GM19025 (cell line): Measurements from ENCODE around the gene ZNF667.

Source experiments
- ATAC-seq: cut with Tn5 transposase; IDR thresholded peaks from one replicate; pipeline ENCODE4 v1.9.1; 2021; ENCODE audit warnings: mild to moderate bottlenecking, low read depth, moderate library complexity; ENCODE audit not compliant: unreplicated experiment

Gene ZNF667

DNA sequence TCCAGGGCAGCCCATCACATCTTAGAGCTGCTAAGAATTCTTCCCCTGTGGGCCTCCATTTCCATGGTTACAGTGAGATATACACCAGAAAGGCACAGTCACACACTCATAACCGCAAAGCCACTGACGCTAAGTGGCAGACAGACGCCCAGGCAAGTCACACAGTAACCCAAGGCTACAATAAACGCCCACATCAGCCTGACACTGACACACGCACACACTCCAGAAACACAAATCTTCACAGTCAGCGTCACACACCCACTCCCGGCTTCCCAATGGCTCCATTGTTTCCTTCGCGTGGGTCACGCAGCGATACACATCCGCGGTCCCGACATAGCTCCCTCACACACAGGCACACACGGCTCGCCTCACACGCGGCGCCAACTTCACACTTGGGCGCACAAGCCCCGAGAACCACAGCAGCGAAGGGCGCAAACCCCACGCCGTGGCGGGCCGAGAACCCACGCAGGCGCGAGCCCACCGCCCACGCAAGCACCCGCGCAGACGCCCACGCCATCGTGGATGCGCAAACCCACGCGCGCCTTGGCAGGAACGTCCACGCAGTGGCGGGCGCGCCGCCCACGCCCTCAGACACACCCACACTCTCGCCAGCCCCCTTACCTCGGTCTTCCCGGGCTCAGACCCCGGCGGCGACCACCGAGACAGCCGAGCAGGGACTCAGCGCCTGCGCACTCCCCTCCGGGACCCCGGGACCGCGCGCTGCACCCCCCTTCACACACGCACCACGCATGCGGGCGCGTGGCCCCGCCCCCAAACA, at the start of gene ZNF667:
Gene ZNF667, minus strand, starts transcription at position 695 of the 778 bp plus-strand sequence. CDS start 14,975 bp downstream, outside the sequence.
- no peak for ATAC-seq

DNA sequence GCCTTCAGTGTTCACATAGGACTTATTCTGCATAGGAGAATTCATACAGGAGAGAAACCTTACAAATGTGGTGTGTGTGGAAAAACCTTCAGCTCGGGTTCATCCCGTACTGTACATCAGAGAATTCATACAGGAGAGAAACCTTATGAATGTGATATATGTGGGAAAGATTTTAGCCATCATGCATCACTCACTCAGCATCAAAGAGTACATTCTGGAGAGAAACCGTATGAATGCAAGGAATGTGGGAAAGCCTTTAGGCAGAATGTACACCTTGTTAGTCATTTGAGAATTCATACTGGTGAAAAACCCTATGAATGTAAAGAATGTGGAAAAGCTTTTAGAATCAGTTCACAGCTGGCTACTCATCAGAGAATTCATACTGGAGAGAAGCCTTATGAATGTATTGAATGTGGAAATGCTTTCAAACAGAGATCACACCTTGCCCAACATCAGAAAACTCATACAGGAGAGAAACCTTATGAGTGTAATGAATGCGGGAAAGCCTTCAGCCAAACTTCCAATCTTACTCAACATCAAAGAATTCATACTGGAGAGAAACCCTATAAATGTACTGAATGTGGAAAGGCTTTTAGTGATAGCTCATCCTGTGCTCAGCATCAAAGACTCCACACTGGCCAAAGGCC, 48.2 kb upstream of the ZNF667 start:
- ATAC-seq = no peak

GRCh38 chr19:56508290-56508778, 31.2 kb upstream of the ZNF667 start:
- no peak for ATAC-seq

DNA sequence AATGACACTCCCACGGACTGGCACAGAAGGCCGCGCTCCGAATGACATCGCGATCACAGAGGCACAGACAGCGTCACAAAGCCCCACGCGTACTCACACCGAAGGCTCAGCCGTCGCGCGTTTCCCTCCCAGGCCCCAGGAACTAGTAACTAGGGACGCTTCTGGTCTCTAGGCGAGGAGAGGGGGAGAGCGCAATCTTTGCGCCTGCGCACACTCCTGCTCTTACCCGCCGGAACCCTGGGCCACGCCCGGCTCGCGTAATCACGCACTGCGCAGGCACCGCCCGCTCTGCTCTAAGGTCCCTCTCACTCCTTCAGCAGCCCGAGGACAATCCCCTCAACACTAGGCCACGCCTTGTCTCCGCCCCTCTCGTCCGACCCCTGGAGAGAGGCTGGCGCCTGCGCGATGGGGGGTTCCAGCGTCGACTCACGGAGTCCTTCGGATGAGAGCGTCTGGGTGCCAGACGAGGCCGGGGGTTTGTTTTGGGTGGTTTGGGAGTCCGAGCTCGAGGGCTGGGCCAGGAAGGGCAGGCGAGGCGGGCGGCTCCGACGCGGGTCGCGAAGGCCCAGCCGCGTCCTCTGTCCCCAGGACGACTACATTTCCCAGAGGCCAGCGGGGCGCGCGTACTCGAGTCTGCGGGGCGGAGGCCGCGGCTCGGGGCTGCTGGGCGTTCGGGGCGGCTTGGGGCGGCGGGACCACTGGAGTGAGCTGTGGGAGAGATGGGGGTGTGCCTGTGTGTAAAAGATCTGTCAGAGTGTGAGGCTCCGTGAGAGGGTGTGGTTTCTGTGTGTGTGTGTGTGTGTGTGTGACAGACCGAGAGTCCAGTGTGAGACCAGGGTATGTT, 30.5 kb upstream of the ZNF667 start, which contains the start of gene ZNF471:
Gene ZNF471, plus strand, starts transcription at position 410 of the 844 bp plus-strand sequence. CDS start 3,717 bp downstream, outside the sequence.
- ATAC-seq = no peak

- ATAC-seq = no peak
These were observed 27.4 kb upstream of the ZNF667 start for GRCh38 chr19:56504581-56504980.

DNA sequence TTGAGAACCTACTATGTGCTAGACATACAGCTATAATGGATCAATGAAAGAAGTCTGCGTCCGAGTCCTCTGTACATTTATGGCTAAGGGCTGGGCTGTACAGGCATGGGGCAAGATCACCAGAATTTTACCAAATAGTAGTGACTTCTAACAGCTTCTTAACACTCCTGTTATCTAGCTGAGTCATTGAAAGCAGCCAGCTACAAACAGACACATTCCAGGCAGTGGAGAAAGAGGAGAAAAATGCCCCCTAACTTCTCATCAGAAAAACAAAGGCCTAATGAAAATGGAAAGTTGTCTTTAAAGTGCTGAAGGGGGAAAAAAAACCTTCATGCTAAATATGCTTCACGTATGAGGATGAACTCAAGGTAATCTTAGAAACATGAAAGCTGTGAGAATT, 14.3 kb upstream of the ZNF667 start:
- no peak for ATAC-seq

DNA sequence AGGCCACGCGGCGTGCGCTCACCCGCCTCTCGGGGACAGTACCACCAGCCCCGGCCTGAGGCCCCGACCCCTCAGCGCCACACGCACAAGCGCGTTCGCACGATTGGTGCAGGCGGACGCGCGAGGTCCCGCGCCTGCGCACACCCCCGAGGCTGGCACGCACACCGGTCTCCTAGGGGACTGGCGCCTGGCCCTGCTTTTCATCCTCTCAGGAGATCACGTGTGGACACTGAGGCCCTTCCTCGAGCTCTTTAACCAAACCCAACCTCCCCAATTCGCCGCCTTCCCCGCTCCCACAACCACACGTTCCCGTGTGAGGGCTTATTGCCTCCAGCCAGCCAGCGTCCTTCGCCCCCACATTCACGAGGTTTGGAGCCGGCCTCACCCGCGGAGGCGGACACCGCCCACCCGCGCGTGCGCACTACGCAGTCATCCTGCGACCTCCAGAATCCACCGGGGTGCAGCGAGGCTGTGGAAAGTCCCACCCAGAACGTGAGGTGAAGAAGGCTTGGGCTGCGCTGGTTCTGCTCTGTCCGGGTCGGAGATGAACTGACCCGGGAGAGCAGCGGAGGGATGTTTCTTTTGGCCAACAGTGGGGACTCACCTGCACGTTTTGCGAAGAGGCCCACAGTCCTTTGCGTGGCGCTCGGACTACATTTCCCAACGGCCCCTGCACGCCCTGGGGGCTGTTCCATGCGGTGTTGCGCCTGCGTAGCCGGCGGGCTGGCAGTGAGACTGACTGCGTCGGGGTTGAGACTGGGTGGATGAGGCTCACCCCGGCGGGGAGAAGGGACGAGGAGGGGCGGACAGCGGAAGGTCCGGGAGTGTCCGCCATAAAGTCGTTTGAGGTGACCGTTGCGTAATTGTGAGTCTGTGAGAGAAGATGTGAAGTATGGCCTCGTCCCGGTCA, 539 bp upstream of the ZNF667 start:
- ATAC-seq = no peak

DNA sequence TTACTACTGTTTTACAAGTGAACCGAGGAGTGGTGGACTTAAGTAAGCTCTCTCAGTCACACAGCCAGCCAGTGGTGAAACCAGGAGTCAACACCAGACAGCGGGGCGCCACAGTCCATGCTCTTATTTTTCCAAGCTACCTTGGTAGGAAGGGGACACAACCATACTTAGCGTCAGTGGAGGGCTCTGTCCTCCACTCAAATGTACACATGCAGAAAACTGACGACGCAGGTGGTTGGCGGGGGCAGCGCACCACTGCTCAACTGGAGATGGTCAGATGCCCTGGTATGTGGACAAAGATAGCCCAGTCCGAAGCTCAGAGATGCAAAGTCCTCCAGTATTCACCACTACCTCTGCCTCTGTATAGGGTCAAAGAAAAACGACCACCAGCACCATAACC, 1.1 kb downstream of the ZNF667 start:
- no peak for ATAC-seq

DNA sequence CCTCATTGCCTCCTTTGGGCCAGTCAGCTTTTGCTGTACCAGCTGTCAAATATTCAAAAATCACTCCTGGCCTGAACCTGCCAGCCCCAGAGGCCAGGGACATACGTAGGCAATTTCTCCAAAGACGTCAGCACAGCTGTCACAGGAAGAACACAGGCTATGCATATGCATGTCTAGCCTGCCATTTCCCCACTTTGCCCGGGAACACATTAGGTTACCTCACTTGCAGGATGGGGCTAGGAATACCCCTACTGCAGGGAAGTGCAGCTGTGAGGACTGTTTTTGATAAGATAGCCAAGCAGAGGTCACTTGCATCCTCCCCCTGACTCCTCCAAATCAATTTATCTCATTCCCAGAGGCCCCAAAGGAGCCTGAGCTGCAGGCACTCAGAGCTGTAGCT, 2.8 kb downstream of the ZNF667 start:
- no peak for ATAC-seq

DNA sequence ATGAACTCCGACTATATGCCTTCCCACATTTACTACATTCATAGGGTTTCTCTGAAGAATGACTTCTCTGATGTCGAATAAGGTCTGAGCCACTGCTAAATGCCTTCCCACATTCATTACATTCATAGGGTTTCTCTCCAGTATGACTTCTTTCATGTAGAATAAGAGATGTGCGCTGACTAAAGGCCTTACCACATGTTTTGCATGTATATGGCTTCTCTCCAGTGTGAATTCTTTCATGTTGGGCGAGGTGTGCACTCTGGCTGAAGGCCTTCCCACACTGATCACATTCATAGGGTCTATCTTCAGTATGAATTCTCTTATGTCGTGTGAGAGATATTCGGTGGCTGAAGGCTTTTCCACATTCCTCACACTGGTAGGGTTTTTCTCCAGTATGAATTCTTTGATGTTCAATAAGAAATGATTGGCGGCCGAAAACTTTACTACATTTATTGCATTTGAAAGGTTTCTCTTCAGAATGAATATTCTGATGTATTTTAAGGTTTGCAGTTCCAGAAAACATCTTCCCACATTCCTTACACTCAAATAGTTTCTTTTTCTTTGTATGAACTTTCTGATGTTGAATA, 35.8 kb downstream of the ZNF667 start:
- no peak for ATAC-seq

DNA sequence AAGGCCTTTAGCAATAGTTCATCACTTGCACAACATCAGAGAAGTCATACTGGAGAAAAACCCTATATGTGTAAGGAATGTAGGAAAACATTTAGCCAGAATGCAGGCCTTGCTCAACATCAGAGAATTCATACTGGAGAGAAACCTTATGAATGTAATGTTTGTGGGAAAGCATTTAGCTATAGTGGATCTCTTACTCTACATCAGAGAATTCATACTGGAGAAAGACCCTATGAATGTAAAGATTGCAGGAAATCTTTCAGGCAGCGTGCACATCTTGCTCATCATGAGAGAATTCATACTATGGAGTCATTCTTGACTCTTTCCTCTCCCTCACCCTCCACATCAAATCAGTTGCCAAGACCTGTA, 53.2 kb downstream of the ZNF667 start:
- ATAC-seq = no peak

DNA sequence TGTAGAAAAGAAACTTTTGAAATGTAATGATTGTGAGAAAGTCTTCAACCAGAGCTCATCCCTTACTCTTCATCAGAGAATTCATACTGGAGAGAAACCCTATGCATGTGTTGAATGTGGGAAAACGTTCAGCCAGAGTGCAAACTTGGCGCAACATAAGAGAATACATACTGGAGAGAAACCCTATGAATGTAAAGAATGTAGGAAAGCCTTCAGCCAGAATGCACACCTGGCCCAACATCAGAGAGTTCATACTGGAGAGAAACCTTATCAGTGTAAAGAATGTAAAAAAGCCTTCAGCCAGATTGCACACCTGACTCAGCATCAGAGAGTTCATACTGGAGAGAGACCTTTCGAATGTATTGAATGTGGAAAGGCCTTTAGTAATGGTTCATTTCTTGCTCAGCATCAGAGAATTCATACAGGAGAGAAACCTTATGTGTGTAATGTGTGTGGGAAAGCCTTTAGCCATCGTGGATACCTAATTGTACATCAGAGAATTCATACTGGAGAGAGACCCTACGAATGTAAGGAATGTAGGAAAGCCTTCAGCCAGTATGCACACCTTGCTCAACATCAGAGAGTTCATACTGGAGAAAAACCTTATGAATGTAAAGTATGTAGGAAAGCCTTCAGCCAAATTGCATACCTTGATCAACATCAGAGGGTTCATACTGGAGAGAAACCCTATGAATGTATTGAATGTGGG, 53.7 kb downstream of the ZNF667 start:
- no peak for ATAC-seq

- ATAC-seq = no peak
These were observed 72.1 kb downstream of the ZNF667 start for GRCh38 chr19:56405062-56405461.

DNA sequence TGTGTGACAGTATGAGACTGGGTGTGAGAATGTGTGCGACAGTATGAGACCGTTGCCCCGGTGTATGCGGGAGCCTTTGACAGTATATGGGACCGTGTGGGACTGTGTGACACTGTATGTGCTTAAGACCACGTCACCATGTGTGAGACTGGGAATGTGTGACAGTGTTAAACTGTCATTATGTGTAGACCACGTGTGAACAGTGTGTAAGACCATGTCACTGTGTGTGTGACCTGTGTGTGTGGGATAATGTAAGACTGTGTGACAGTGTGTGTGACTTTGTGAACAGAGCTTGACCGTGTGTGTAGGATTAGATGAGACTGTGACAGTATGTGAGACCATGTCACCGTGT, 72.5 kb downstream of the ZNF667 start:
- ATAC-seq = no peak

DNA sequence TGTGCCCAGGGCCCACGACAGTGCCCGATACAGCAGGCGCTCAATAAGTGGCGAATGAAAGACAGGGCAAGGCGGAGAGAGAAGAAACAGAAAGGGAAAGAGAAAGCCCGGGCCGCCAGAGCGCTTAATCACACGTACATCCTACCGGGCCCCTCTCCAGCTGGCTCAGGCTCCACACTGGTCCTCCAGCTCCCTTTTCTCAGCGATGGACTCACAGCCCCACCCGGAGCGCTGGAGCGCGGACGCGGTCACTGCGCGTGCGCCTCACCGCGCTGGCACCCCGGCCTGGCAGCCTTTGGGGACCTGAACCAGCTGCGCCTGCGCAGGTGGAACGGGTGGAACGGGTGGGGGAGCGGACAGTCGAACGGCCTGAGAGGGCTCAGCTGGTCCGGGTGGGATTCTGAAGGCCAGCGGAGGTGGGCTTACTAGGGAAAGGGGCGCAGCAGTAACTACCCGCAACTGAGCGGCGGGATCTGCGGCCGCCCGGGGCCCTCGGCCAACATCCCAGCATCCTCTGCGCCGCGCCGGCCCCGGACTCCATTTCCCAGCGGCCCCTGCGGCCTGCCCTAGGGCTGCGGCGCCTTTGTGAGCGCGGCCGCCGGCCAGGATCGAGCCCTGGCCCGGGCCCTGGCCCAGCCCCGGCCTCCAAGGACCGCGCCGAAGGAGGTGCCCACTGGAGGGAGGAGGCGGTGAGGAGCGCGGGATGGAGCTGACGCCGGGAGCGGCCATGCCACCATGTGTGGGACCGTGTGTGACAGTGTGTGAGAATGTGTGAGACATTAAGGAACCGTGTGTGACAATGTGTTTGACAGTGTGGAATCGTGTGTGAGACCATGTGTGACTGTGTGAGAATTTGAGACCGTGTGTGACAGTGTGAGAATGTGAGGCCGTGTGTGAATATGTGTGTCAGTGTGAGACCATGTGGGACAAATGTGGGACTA, 73.1 kb downstream of the ZNF667 start, which contains the start of gene ZNF583:
Gene ZNF583, plus strand, starts transcription at position 569 of the 941 bp plus-strand sequence. CDS start 2,783 bp downstream, outside the sequence.
- ATAC-seq = peak; percentile 85

DNA sequence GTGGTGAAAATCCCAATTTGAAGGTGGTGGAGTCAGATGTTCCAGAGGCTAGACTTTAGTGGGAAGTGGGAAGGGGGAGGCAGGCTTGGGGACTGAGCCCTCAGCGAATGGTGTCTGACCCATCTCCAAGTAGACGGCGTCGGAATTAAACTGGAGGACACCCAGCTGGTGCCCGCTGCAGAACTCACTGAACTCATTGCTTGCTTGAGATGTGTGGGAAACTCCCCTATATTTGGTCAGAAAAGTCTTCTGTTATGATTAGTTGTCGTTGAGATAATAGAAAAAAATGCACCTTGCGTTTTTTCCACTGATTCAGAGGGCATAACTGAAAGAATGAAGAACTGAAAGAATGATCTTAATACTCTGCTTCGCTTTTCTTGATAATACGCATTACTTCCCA, 73.9 kb downstream of the ZNF667 start:
- ATAC-seq = no peak

DNA sequence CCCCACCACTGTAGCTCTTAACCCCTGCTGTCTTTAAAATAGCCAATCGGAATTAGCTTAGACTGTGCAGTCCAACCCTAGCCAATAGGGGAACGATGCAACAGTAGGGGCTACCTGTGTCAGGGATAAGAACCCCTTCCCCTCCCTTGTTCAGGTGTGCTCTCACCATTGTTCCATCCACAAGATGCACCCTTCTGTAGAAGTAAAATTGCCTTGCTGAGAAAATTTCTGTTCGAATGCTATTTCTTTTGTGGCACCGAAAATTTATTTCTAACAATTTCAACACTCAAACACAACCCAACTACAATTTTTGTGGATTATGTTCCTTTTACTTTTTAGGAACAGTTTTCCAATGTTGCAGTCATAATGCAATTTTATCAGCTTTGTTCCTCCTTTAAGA, 76.7 kb downstream of the ZNF667 start:
- ATAC-seq = no peak

GRCh38 chr19:56398809-56399208, 78.3 kb downstream of the ZNF667 start:
- ATAC-seq = no peak
